CD14-positive monocyte (primary cell): ENCODE data around the gene CTNNA3. TPM values are rescaled to one million over a fixed set of nuclear protein-coding genes. Genes with fewer than 3 reads are reported as not detected.

ENCODE experiments used
- DNase-seq, 3 donors: peaks; one replicate each; pipeline ENCODE4 v3.0.0-alpha.2; 2011 to 2022
- H2AFZ ChIP-seq: 2 replicates; pipeline ENCODE4 v1.6.0; 2012; ENCODE audit warnings: mild to moderate bottlenecking, low read depth, low read length, inconsistent platforms; ENCODE audit not compliant: insufficient read depth, poor library complexity, severe bottlenecking
- H3K27ac ChIP-seq, 2 donors: 1 replicate in 1 of 2; 2 replicates in 1 of 2; pipeline ENCODE4 v1.5.1; 2012 to 2013; ENCODE audit warnings: low read length in 2 of 2, control low read depth in 1 of 2, inconsistent platforms in 1 of 2, low read depth in 1 of 2, mild to moderate bottlenecking in 1 of 2
- H3K27me3 ChIP-seq, 2 donors: one replicate each; pipeline versions ENCODE4 v1.6.0 to v1.6.1; 2011 to 2013; ENCODE audit warnings: low read length in 2 of 2; ENCODE audit not compliant: control insufficient read depth in 2 of 2, insufficient read depth in 2 of 2
- H3K36me3 ChIP-seq, 2 donors: replicated peaks in 1 of 2; 1 replicate in 1 of 2; 2 replicates in 1 of 2; pipeline versions ENCODE4 v1.5.1 to v1.6.1; 2012 to 2013; ENCODE audit warnings: low read length in 2 of 2, control low read depth in 1 of 2, inconsistent platforms in 1 of 2, mild to moderate bottlenecking in 1 of 2; ENCODE audit not compliant: insufficient read depth in 2 of 2, control insufficient read depth in 1 of 2
- H3K4me1 ChIP-seq, 2 donors: 1 replicate in 1 of 2; 2 replicates in 1 of 2; pipeline versions ENCODE4 v1.5.1 to v1.6.1; 2012 to 2013; ENCODE audit warnings: low read length in 2 of 2, control low read depth in 1 of 2, inconsistent platforms in 1 of 2, mild to moderate bottlenecking in 1 of 2, moderate library complexity in 1 of 2; ENCODE audit not compliant: insufficient read depth in 2 of 2, control insufficient read depth in 1 of 2
- H3K4me2 ChIP-seq: replicated peaks from 2 replicates; pipeline ENCODE3; 2012; ENCODE audit warnings: low read length, moderate library complexity, mild to moderate bottlenecking; ENCODE audit not compliant: poor library complexity, severe bottlenecking; ENCODE audit errors: extremely low read depth
- H3K4me3 ChIP-seq, 3 experiments: fragments of 200-600 bp in 1 of 3; sonication (generic) in 1 of 3; replicated peaks in 1 of 3; 1 replicate in 2 of 3; 2 replicates in 1 of 3; pipeline ENCODE4 v1.5.1; 2011 to 2013; ENCODE audit warnings: low read length in 3 of 3, mild to moderate bottlenecking in 3 of 3, control low read depth in 2 of 3, low read depth in 2 of 3, inconsistent platforms in 1 of 3, moderate library complexity in 1 of 3
- H3K79me2 ChIP-seq: 2 replicates; pipeline ENCODE4 v1.6.0; 2012; ENCODE audit warnings: mild to moderate bottlenecking, control low read depth, inconsistent platforms, low read length, moderate library complexity; ENCODE audit not compliant: insufficient read depth
- H3K9ac ChIP-seq: 2 replicates; pipeline ENCODE4 v1.6.0; 2017; ENCODE audit warnings: low read length, mild to moderate bottlenecking; ENCODE audit not compliant: insufficient read depth, poor library complexity, severe bottlenecking
- H3K9me3 ChIP-seq, 2 donors: replicated peaks in 1 of 2; 1 replicate in 1 of 2; 2 replicates in 1 of 2; pipeline versions ENCODE4 v1.5.1 to v1.6.1; 2012 to 2013; ENCODE audit warnings: low read length in 2 of 2, control low read depth in 1 of 2; ENCODE audit not compliant: control insufficient read depth in 1 of 2, insufficient read depth in 1 of 2
- H4K20me1 ChIP-seq: 2 replicates; pipeline ENCODE4 v1.6.0; 2012; ENCODE audit warnings: mild to moderate bottlenecking, low read length, control low read depth, moderate library complexity; ENCODE audit not compliant: insufficient read depth
- H3K27ac Mint-ChIP-seq, 7 donors: one replicate each; pipeline ENCODE4 v1.8.0; 2020; ENCODE audit warnings: mild to moderate bottlenecking in 7 of 7, mixed read lengths in 7 of 7, moderate library complexity in 6 of 7, inconsistent platforms in 2 of 7
- H3K27me3 Mint-ChIP-seq, 3 donors: one replicate each; pipeline ENCODE4 v1.8.0; 2021 to 2022; ENCODE audit warnings: low read depth in 3 of 3, mild to moderate bottlenecking in 3 of 3, mixed read lengths in 3 of 3, moderate library complexity in 3 of 3, inconsistent platforms in 1 of 3
- H3K36me3 Mint-ChIP-seq, 2 donors: one replicate each; pipeline ENCODE4 v1.8.0; 2020; ENCODE audit warnings: mixed read lengths in 2 of 2, inconsistent platforms in 1 of 2, mild to moderate bottlenecking in 1 of 2
- H3K4me1 Mint-ChIP-seq: one replicate; pipeline ENCODE4 v1.8.0; 2020; ENCODE audit warnings: mild to moderate bottlenecking, mixed read lengths
- H3K4me3 Mint-ChIP-seq, 2 donors: one replicate each; pipeline ENCODE4 v1.8.0; 2020; ENCODE audit warnings: mild to moderate bottlenecking in 2 of 2, mixed read lengths in 2 of 2, moderate library complexity in 1 of 2
- H3K9me3 Mint-ChIP-seq, 7 donors: one replicate each; pipeline ENCODE4 v1.8.0; 2020 to 2022; ENCODE audit warnings: mixed read lengths in 7 of 7, mild to moderate bottlenecking in 6 of 7, moderate library complexity in 6 of 7, inconsistent platforms in 2 of 7
- WGBS: methylation state at CpG from one replicate; pipeline ENCODE4 v1.1.5; 2013; ENCODE audit warnings: missing lambda C conversion rate; ENCODE audit not compliant: insufficient coverage; 5-methylcytosine and 5-hydroxymethylcytosine counted together
- intact Hi-C, 2 donors: fragments of 100-400 bp; cut with micrococcal nuclease; formaldehyde crosslinking; loops; one replicate each; pipeline versions ENCODE4 v1.15.0 to v1.15.1; 2023
- polyA plus RNA-seq, 3 donors: library from polyadenylated mRNA; depleted of rRNA in 1 of 3; unstranded in 2 of 3; stranded (reverse) in 1 of 3; fragments of 300-500 nt in 2 of 3; fragments of >200 nt in 1 of 3; fragmentation: Illumina TruSeq in 2 of 3; gene quantifications; 1 replicate in 2 of 3; 2 replicates in 1 of 3; pipeline ENCODE4 v1.2.3, GENCODE V29; 2012 to 2021
- TF ChIP-seq, protein P1 (sequence below): fragments of 200-600 bp; IDR thresholded peaks from one replicate; pipeline ENCODE4 v1.8.0; 2022; ENCODE audit warnings: antibody characterized with exemption, mild to moderate bottlenecking

Gene CTNNA3
- polyA plus RNA-seq, 3 donors = not detected

DNA sequence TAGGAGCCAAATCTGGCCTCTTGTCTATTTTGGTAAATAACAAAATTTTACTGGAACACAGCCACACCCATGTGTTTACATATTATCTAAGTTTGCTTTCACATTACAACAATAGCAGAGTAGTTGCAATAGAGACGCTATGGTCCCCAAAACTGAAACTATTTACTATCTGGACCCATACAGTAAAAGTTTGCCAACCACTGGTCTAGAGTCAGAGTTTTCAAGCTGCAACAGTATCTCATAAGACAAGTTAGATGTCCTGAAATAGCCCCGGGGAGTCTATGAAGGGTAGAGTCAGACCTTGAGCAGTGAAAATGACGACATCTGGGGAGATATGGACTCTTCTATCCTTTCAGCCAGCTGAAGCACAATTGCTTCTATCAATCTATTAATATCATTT is 74.2 kb downstream of the CTNNA3 start:
- Mint-ChIP-seq H3K27ac (no peak overlapping the region), H3K27me3 (peaks cover 0 to 3% (median 2%) of the 10 kb centered on the region in 3 donors), H3K9me3 (peaks cover 0 to 7% (median 0%) of the 10 kb centered on the region in 7 donors), H3K4me3 (no peak overlapping the region), H3K36me3 (no peaks in the 10 kb centered on the region), H3K4me1 (no peaks in the 10 kb centered on the region)
- WGBS = no CpG with 5 or more reads among the region's 3 CpGs
- Histone ChIP-seq H3K9ac (no peak overlapping the region), H3K27ac (no peak overlapping the region), H2AFZ (no peak overlapping the region), H3K27me3 (no peaks in the 10 kb centered on the region), H3K36me3 (no peaks in the 10 kb centered on the region), H3K79me2 (no peaks in the 10 kb centered on the region), H3K4me2 (no peak overlapping the region), H3K4me1 (no peaks in the 10 kb centered on the region), H3K9me3 (no peaks in the 10 kb centered on the region), H3K4me3 (no peak overlapping the region), H4K20me1 (no peaks in the 10 kb centered on the region)
- intact Hi-C loops = no loop called here
- TF ChIP-seq, protein P1, sequence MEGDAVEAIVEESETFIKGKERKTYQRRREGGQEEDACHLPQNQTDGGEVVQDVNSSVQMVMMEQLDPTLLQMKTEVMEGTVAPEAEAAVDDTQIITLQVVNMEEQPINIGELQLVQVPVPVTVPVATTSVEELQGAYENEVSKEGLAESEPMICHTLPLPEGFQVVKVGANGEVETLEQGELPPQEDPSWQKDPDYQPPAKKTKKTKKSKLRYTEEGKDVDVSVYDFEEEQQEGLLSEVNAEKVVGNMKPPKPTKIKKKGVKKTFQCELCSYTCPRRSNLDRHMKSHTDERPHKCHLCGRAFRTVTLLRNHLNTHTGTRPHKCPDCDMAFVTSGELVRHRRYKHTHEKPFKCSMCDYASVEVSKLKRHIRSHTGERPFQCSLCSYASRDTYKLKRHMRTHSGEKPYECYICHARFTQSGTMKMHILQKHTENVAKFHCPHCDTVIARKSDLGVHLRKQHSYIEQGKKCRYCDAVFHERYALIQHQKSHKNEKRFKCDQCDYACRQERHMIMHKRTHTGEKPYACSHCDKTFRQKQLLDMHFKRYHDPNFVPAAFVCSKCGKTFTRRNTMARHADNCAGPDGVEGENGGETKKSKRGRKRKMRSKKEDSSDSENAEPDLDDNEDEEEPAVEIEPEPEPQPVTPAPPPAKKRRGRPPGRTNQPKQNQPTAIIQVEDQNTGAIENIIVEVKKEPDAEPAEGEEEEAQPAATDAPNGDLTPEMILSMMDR = no peak
- DNase-seq = no peak

DNA sequence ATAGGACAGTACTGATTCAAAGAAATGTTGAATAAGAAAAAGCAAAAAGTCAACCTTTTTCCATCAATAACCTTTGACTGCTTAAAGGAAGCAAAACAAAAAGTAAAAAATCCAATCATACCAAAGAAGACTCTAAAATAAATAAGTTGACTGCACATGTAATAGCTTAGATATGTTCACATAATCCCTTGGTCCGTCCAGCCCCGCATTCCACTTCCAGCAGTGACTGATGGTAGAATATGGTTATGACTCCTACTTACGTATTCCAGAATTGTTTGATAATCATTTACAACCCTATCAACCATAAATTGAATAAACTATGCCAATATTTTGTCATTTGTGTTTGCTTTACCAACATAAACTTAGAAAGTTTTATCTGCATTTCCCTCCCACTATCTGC is 77.9 kb downstream of the CTNNA3 start:
- TF ChIP-seq, protein P1 = no peak
- H3K9ac ChIP-seq = no peak overlapping the region
- H4K20me1 ChIP-seq = no peaks in the 10 kb centered on the region
- H3K4me1 Mint-ChIP-seq = no peaks in the 10 kb centered on the region
- H3K27ac Mint-ChIP-seq = no peak overlapping the region
- no peak overlapping the region for H3K4me3 Mint-ChIP-seq
- no peaks in the 10 kb centered on the region for H3K79me2 ChIP-seq
- intact Hi-C loops = no loop called here
- no peaks in the 10 kb centered on the region for H3K27me3 ChIP-seq
- WGBS = no CpG with 5 or more reads among the region's 3 CpGs
- peaks cover 0 to 2% (median 1%) of the 10 kb centered on the region in 3 donors for H3K27me3 Mint-ChIP-seq
- H3K9me3 Mint-ChIP-seq = peaks cover 0 to 14% (median 1%) of the 10 kb centered on the region in 7 donors
- H3K36me3 Mint-ChIP-seq = no peaks in the 10 kb centered on the region
- no peak overlapping the region for H3K27ac ChIP-seq
- no peak overlapping the region for H3K4me2 ChIP-seq
- no peaks in the 10 kb centered on the region for H3K36me3 ChIP-seq
- DNase-seq = no peak
- H3K4me1 ChIP-seq = no peaks in the 10 kb centered on the region
- H3K9me3 ChIP-seq = no peaks in the 10 kb centered on the region
- no peak overlapping the region for H3K4me3 ChIP-seq
- no peak overlapping the region for H2AFZ ChIP-seq
